ENCODE results near the gene LSS. TPM values are rescaled to one million over a fixed set of nuclear protein-coding genes. Genes with fewer than 3 reads are reported as not detected.

The LSS gene
- total and polyA plus RNA-seq, 4 donors: 9.3 to 85.2 (median 56.1) TPM

DNA sequence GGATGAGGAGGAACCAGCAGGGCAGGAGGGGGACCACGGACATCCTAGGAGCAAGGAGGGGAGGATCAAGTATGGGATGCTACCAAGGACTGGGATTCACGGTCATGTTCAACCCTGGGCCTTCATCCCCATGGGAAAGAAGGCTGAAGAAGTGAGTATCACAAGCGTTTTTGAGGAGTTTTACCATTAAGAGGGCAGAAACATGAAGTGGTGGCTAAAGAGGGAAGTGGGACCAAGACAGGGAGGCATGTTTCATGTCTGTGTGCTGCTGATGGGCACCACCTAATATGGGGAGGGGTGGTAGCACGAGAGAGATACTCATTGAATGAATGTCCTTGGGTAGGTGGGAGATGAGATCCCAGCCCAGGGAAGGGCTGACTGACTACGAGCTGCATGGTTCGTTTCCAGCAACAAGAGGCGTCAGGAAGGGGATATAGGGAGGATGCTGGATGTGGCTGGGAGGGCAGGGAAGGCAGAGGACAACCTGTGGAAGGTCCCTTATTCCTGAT lies 11.3 kb upstream of the LSS start:
- H3K4me3 ChIP-seq (ENCODE audit: low read length in 2 of 2): no peak overlapping the region
- H3K9me3 ChIP-seq (ENCODE audit: control insufficient read depth, low read length): no peaks in the 10 kb centered on the region
- no peaks in the 10 kb centered on the region for H3K27me3 ChIP-seq (ENCODE audit: control insufficient read depth in 1 of 2, insufficient read depth in 2 of 2, low read length in 1 of 2)
- intact Hi-C loops (cut with DNase I): no loop called here
- H3K36me3 ChIP-seq (ENCODE audit: control insufficient read depth in 1 of 2, insufficient read depth in 2 of 2, low read length in 1 of 2): peaks cover 8 to 21% of the 10 kb centered on the region in 2 donors
- 87 to 88% methylated on average over 7 of the region's 7 CpGs for WGBS, 2 donors
- no peaks in the 10 kb centered on the region for H3K4me1 ChIP-seq (ENCODE audit: control insufficient read depth in 1 of 2, insufficient read depth in 2 of 2, low read length in 2 of 2)
- no peak for ATAC-seq (ENCODE audit: low FRiP score)
- H3K27ac ChIP-seq (ENCODE audit: low read depth in 1 of 2, low read length in 2 of 2): no peak overlapping the region
- peak in 1 of 2 donors; percentile 40 for DNase-seq

DNA sequence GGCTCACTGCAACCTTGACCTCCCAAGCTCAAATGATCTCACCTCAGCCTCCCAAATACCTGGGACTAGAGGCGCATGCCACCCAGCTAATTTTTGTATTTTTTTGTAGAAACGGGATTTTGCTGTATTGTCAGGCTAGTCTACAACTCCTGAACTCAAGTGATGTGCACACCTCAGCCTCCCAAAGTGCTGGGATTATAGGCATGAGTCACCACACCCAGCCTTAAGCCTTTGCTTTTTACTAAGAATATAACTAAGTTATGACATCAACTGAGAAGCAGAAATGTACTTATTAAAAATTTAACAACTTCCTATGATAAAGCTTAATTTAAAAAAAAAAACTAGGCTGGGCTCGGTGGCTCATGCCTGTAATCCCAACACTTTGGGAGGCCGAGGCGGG lies 8.9 kb upstream of the LSS start:
- peaks cover 6 to 10% of the 10 kb centered on the region in 2 donors for H3K36me3 ChIP-seq (ENCODE audit: control insufficient read depth in 1 of 2, insufficient read depth in 2 of 2, low read length in 1 of 2)
- no peaks in the 10 kb centered on the region for H3K9me3 ChIP-seq (ENCODE audit: control insufficient read depth, low read length)
- no peaks in the 10 kb centered on the region for H3K4me1 ChIP-seq (ENCODE audit: control insufficient read depth in 1 of 2, insufficient read depth in 2 of 2, low read length in 2 of 2)
- ATAC-seq (ENCODE audit: low FRiP score) (no peak), DNase-seq (no peak)
- WGBS, 2 donors: 95 to 97% methylated on average over 5 of the region's 5 CpGs
- no peaks in the 10 kb centered on the region for H3K27me3 ChIP-seq (ENCODE audit: control insufficient read depth in 1 of 2, insufficient read depth in 2 of 2, low read length in 1 of 2)
- intact Hi-C loops (cut with DNase I): no loop called here
- no peak overlapping the region for H3K4me3 ChIP-seq (ENCODE audit: low read length in 2 of 2)
- no peak overlapping the region for H3K27ac ChIP-seq (ENCODE audit: low read depth in 1 of 2, low read length in 2 of 2)

DNA sequence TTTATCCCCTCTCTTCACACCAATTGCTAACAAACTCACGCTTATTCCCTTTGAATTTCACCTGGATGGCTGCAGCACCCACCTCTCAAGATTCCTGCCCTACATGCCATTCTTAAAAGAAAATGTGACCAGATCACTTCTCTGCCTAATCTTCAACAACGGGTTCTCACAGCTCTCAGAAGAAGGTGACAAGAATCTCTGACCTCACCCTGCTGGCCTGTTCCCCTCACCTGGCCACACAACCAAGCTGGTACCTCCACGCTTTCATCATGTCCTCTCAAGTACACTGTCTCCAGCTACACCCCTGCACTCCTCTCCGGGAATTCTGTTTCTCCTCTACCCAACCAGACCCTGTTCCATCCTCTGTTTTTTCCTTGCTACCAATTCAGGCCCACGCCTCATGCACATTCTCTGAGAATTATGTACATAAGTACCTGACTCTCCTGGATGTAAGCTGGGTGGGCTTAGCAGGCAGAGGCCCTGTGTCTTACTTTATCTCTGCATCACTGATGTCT lies 5.9 kb upstream of the LSS start:
- 56 to 75% methylated on average over 5 of the region's 5 CpGs for WGBS, 2 donors
- H3K27ac ChIP-seq (ENCODE audit: low read depth in 1 of 2, low read length in 2 of 2): no peak overlapping the region

DNA sequence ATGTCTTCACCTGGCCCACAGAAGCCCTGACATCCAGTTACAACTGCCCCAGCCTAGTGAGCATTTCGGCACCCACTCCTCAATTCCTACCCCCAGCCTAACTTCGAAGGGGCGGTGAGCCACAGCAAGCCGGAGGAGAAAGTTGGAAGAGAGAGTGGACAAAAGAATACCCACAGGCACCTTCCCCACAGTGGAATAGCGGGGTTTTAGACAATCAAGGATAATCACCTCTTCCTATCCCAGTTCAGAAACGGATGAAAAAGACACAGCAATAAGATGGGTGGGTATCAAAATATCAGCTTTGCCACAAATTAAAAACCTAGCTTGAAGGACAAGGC lies 1.3 kb upstream of the LSS start:
- ATAC-seq (ENCODE audit: low FRiP score) (no peak), DNase-seq (no peak)
- no peak overlapping the region for H3K4me3 ChIP-seq (ENCODE audit: low read length in 2 of 2)
- H3K27me3 ChIP-seq (ENCODE audit: control insufficient read depth in 1 of 2, insufficient read depth in 2 of 2, low read length in 1 of 2): no peaks in the 10 kb centered on the region
- peaks cover 0 to 3% of the 10 kb centered on the region in 2 donors for H3K4me1 ChIP-seq (ENCODE audit: control insufficient read depth in 1 of 2, insufficient read depth in 2 of 2, low read length in 2 of 2)
- intact Hi-C loops (cut with DNase I): loop anchor here (5.0 kb wide), 3 partner anchors 57 to 258 kb away; partner anchors contain the start of genes C21orf58 (in 1 of the 2), MCM3AP (in 1 of the 2), PCNT (in 1 of the 2) and YBEY (in 1 of the 2)
- H3K9me3 ChIP-seq (ENCODE audit: control insufficient read depth, low read length): no peaks in the 10 kb centered on the region
- peaks cover 0 to 4% of the 10 kb centered on the region in 2 donors for H3K36me3 ChIP-seq (ENCODE audit: control insufficient read depth in 1 of 2, insufficient read depth in 2 of 2, low read length in 1 of 2)
- WGBS, 2 donors: 82 to 83% methylated on average over 6 of the region's 6 CpGs
- H3K27ac ChIP-seq (ENCODE audit: low read depth in 1 of 2, low read length in 2 of 2): no peak overlapping the region

More for the DNA sequence above, 5.9 kb upstream of the LSS start:
- ATAC-seq (ENCODE audit: low FRiP score) (no peak), DNase-seq (peak in 1 of 2 donors; percentile 12)
- Histone ChIP-seq H3K36me3 (ENCODE audit: control insufficient read depth in 1 of 2, insufficient read depth in 2 of 2, low read length in 1 of 2) (peaks cover 2 to 9% of the 10 kb centered on the region in 2 donors), H3K4me1 (ENCODE audit: control insufficient read depth in 1 of 2, insufficient read depth in 2 of 2, low read length in 2 of 2) (no peaks in the 10 kb centered on the region), H3K9me3 (ENCODE audit: control insufficient read depth, low read length) (no peaks in the 10 kb centered on the region), H3K27me3 (ENCODE audit: control insufficient read depth in 1 of 2, insufficient read depth in 2 of 2, low read length in 1 of 2) (no peaks in the 10 kb centered on the region), H3K4me3 (ENCODE audit: low read length in 2 of 2) (no peak overlapping the region)
- intact Hi-C loops (cut with DNase I): loop anchor here in 1 of 2 donors (5.0 kb wide), 1 partner anchor 262 kb away; no protein-coding TSS in a partner anchor

DNA sequence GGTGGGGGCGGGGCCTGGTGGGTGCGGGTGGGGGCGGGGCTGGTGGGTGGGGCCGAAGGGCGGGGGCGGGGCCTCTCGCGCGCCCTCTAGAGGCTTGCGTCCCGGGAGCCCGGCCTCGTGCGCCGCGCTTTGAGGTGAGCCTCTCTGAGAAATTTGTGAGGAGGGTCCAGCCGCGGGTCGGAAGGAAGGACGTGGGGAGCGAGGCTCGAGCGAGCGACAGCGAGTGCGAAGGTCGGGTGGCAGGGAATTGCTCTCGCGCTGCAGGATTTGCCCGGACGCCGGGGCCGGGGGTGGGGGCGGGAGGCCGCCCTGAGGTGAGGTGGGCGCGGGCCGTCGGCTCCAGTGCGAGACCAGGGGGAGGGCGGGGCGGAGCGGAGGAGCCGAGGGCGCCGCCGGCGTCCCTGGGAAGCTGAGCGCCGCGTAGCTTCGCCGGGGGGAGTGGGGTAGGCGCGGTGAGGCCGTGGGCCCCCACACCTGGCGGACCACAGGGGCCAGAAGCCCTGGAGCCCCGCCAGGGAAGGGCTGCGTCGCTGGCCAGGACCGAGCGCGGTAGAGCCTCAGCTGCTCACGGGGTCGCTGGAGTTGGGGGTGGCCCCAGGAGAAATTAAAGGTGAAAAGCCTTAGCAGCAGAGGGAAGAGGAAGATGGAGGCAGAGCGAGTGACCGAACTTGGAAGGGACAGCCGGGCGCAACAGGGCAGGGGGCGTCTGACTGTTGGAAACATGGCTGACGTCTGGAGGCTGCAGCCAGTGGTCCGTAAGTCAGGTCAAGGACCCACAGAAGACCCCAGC lies 754 bp upstream of the LSS start:
- intact Hi-C loops (cut with DNase I): loop anchor here in 1 of 2 donors (5.0 kb wide), 3 partner anchors 58 to 257 kb away; partner anchors contain the start of genes C21orf58, MCM3AP, PCNT and YBEY

DNA sequence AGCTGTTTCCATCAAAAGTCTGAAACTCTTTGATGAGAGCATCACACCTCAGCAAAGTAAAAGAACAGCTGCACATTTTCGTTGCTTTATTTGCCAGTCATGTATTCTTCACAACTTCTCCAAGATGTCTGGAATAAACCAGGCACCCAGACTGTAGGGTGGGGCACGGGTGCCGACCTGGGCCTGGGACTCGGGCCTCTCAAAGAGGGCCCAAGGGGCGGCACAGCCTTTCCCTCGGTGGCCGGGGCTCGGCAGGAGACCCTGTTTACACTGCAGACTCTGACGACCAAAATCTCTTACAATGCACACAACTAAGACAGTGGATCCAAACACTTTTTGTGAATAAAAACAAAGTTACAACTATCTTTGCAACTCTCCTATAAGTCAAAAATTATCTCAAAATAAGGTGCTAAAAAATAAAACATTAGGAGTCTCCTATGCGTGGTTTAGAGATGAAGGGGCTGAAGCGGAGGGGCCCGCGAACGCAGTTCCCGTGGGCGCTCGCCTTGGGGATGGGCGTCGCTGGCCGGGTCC lies 696 bp downstream of the LSS start:
- 0 to 1% methylated on average over 20 of the region's 20 CpGs for WGBS, 2 donors
- Histone ChIP-seq H3K9me3 (ENCODE audit: control insufficient read depth, low read length) (no peaks in the 10 kb centered on the region), H3K4me1 (ENCODE audit: control insufficient read depth in 1 of 2, insufficient read depth in 2 of 2, low read length in 2 of 2) (peaks cover 0 to 3% of the 10 kb centered on the region in 2 donors), H3K36me3 (ENCODE audit: control insufficient read depth in 1 of 2, insufficient read depth in 2 of 2, low read length in 1 of 2) (peaks cover 0 to 2% of the 10 kb centered on the region in 2 donors), H3K4me3 (ENCODE audit: low read length in 2 of 2) (peak overlapping the region; percentile 69 to 95), H3K27me3 (ENCODE audit: control insufficient read depth in 1 of 2, insufficient read depth in 2 of 2, low read length in 1 of 2) (no peaks in the 10 kb centered on the region), H3K27ac (ENCODE audit: low read depth in 1 of 2, low read length in 2 of 2) (peak overlapping the region in 1 of 2 donors; percentile 76)
- DNase-seq: peak in 1 of 2 donors; percentile 55
- no peak for ATAC-seq (ENCODE audit: low FRiP score)
- intact Hi-C loops (cut with DNase I): loop anchor here in 1 of 2 donors (5.0 kb wide), 3 partner anchors 59 to 256 kb away; partner anchors contain the start of genes C21orf58, MCM3AP, PCNT and YBEY

More for the DNA sequence above, 754 bp upstream of the LSS start:
- H3K27me3 ChIP-seq (ENCODE audit: control insufficient read depth in 1 of 2, insufficient read depth in 2 of 2, low read length in 1 of 2): no peaks in the 10 kb centered on the region
- peaks cover 0 to 2% of the 10 kb centered on the region in 2 donors for H3K36me3 ChIP-seq (ENCODE audit: control insufficient read depth in 1 of 2, insufficient read depth in 2 of 2, low read length in 1 of 2)
- no peaks in the 10 kb centered on the region for H3K9me3 ChIP-seq (ENCODE audit: control insufficient read depth, low read length)
- peak overlapping the region; percentile 9 to 20 for H3K27ac ChIP-seq (ENCODE audit: low read depth in 1 of 2, low read length in 2 of 2)
- DNase-seq: peak in 1 of 2 donors; percentile 74
- peak overlapping the region; percentile 27 to 28 for H3K4me3 ChIP-seq (ENCODE audit: low read length in 2 of 2)
- WGBS, 2 donors: 4 to 5% methylated on average over 42 to 72 of the region's 72 CpGs
- ATAC-seq (ENCODE audit: low FRiP score): peak; percentile 53
- H3K4me1 ChIP-seq (ENCODE audit: control insufficient read depth in 1 of 2, insufficient read depth in 2 of 2, low read length in 2 of 2): peaks cover 0 to 3% of the 10 kb centered on the region in 2 donors

DNA sequence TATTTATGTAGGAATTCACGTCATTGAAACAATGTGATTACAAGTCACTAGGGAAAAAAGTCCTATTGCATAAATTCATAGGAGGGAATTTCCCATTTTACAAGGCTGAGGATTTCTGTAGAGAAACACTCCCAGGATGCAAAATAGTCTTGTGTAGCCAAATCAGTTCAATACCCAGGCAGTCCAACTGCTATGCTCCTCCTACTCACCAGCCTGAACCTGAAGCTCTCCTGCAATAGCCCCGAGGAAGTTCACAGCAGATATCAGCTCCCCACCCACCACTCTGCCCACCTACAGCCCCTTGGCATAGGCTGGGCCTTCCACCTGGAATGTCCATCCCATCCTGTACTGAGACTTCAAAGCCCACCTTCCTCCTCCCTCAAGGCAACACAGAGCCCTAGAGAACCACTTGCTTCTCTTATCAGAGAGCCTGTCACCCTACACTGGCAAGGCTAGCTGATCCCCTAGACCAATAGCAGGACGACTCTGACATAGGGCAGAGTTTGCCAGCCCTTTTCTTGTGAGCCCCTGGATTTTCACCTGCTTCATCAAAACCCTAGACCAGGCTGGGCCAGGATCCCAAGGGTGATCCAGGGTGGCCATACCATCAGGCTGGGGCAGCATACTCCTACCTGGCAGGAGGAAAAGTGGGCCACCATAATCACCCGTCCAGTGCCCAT lies 1.5 kb downstream of the LSS start:
- Histone ChIP-seq H3K27me3 (ENCODE audit: control insufficient read depth in 1 of 2, insufficient read depth in 2 of 2, low read length in 1 of 2) (no peaks in the 10 kb centered on the region), H3K9me3 (ENCODE audit: control insufficient read depth, low read length) (no peaks in the 10 kb centered on the region), H3K36me3 (ENCODE audit: control insufficient read depth in 1 of 2, insufficient read depth in 2 of 2, low read length in 1 of 2) (peaks cover 0 to under 1% of the 10 kb centered on the region in 2 donors), H3K27ac (ENCODE audit: low read depth in 1 of 2, low read length in 2 of 2) (no peak overlapping the region), H3K4me3 (ENCODE audit: low read length in 2 of 2) (peak overlapping the region; percentile 69 to 95), H3K4me1 (ENCODE audit: control insufficient read depth in 1 of 2, insufficient read depth in 2 of 2, low read length in 2 of 2) (peaks cover 0 to 3% of the 10 kb centered on the region in 2 donors)
- ATAC-seq (ENCODE audit: low FRiP score) (no peak), DNase-seq (peak; percentile 39 to 55)
- WGBS, 2 donors: 12 to 24% methylated on average over 4 of the region's 4 CpGs
- intact Hi-C loops (cut with DNase I): loop anchor here in 1 of 2 donors (5.0 kb wide), 3 partner anchors 60 to 255 kb away; partner anchors contain the start of genes C21orf58, MCM3AP, PCNT and YBEY

DNA sequence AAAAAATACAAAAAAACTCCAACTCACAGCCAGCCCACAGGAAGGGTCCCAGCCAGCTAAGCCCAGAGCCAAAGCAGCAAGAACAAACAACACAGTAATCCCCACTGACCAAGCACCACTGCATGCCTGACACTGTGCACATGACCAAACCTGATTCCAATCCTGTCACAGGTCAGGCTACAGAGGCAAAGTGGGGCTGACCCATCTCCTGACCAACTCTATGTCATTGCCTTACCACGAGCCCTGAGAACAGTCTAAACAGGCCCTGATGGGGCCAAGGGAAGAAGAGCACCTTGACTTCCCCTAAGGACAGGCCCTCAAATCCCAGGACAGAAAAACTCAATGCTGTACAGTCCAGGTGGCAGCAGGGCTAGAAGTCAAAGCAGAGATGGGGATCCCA lies 2.4 kb downstream of the LSS start:
- intact Hi-C loops (cut with DNase I): loop anchor here in 1 of 2 donors (5.0 kb wide), 3 partner anchors 61 to 254 kb away; partner anchors contain the start of genes C21orf58, MCM3AP, PCNT and YBEY
- Histone ChIP-seq H3K4me1 (ENCODE audit: control insufficient read depth in 1 of 2, insufficient read depth in 2 of 2, low read length in 2 of 2) (peaks cover 0 to 3% of the 10 kb centered on the region in 2 donors), H3K36me3 (ENCODE audit: control insufficient read depth in 1 of 2, insufficient read depth in 2 of 2, low read length in 1 of 2) (no peaks in the 10 kb centered on the region), H3K9me3 (ENCODE audit: control insufficient read depth, low read length) (no peaks in the 10 kb centered on the region), H3K27ac (ENCODE audit: low read depth in 1 of 2, low read length in 2 of 2) (no peak overlapping the region), H3K27me3 (ENCODE audit: control insufficient read depth in 1 of 2, insufficient read depth in 2 of 2, low read length in 1 of 2) (no peaks in the 10 kb centered on the region), H3K4me3 (ENCODE audit: low read length in 2 of 2) (no peak overlapping the region)
- no peak for ATAC-seq (ENCODE audit: low FRiP score)
- WGBS, 2 donors: 44 to 46% methylated on average over 1 of the region's 1 CpG
- peak in 1 of 2 donors; percentile 47 for DNase-seq

Data from aorta (tissue), 5 donors.